ENCODE measurements around the gene USP24. TPM values are rescaled to one million over a fixed set of nuclear protein-coding genes. Genes with fewer than 3 reads are reported as not detected.

Gene USP24
- total RNA-seq, 4 donors from 2014 or later, result 14.9 to 66.1 (median 44.1) TPM

DNA sequence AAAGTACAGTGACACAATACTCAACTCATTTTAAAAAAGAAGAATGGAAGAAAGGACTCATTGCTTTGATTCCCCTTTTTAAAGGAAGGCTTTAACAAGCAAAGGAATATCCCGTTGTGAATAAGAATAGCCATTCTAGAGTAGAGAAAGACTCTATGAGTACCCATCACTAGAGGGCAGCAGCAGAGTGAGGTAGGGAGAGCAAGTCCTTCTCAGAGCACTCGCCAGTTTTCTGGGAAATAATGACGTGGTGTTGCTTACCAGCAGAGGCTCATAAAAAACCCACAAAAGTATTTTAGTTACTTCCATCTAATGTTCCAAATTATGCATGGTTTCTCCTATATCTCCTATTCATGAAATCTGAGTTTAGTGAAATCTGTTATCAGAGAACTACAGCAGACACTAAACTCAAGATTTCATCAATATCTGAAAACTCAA, 74.6 kb downstream of the USP24 start:
- no peaks in the 10 kb centered on the region for H3K9me3 ChIP-seq
- no peak overlapping the region for H3K4me3 ChIP-seq
- no peaks in the 10 kb centered on the region for H3K27me3 ChIP-seq
- TF ChIP-seq POLR2A (IDR thresholded peaks at IDR 0.05), result no peak
- TF ChIP-seq, protein P1, sequence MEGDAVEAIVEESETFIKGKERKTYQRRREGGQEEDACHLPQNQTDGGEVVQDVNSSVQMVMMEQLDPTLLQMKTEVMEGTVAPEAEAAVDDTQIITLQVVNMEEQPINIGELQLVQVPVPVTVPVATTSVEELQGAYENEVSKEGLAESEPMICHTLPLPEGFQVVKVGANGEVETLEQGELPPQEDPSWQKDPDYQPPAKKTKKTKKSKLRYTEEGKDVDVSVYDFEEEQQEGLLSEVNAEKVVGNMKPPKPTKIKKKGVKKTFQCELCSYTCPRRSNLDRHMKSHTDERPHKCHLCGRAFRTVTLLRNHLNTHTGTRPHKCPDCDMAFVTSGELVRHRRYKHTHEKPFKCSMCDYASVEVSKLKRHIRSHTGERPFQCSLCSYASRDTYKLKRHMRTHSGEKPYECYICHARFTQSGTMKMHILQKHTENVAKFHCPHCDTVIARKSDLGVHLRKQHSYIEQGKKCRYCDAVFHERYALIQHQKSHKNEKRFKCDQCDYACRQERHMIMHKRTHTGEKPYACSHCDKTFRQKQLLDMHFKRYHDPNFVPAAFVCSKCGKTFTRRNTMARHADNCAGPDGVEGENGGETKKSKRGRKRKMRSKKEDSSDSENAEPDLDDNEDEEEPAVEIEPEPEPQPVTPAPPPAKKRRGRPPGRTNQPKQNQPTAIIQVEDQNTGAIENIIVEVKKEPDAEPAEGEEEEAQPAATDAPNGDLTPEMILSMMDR (IDR thresholded peaks at IDR 0.05), result peak; percentile 77 to 84 (median 80)
- peak overlapping the region in 1 of 2 donors; percentile 51 for H3K27ac ChIP-seq
- no peaks in the 10 kb centered on the region for H3K36me3 ChIP-seq
- peak; percentile 58 to 83 for DNase-seq
- H3K4me1 ChIP-seq, result no peaks in the 10 kb centered on the region
- intact Hi-C loops (cut with DNase I; ENCODE audit: low total_unique reads), result loop anchor here (10.0 kb wide), 1 partner anchor 134 kb away; no protein-coding TSS in a partner anchor

DNA sequence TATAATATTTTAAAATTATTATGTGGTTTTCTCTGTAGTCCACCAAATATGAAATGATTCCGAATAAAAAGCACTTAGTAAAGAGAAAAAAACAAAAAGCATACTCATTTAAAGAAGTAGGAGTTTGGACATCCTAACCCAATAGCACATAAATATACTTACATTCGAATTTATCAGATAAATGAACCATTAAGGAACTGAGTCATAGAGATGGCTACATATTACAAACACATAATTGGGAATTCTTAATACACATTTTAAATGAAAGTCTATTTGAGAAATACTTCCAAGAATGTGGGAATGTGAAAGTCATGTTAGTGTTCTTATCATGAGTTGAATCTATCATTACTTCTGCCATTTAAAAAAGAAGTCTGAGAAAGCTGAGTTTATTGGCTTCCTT, 75.0 kb downstream of the USP24 start:
- no peak overlapping the region for H3K4me3 ChIP-seq
- H3K27me3 ChIP-seq, result no peaks in the 10 kb centered on the region
- H3K9me3 ChIP-seq, result no peaks in the 10 kb centered on the region
- intact Hi-C loops (cut with DNase I; ENCODE audit: low total_unique reads), result loop anchor here (10.0 kb wide), 1 partner anchor 135 kb away; no protein-coding TSS in a partner anchor
- no peaks in the 10 kb centered on the region for H3K4me1 ChIP-seq
- no peaks in the 10 kb centered on the region for H3K36me3 ChIP-seq
- no peak overlapping the region for H3K27ac ChIP-seq
- no peak for DNase-seq
- TF ChIP-seq, protein P1 (IDR thresholded peaks at IDR 0.05), result no peak
- no peak for TF ChIP-seq POLR2A (IDR thresholded peaks at IDR 0.05)

DNA sequence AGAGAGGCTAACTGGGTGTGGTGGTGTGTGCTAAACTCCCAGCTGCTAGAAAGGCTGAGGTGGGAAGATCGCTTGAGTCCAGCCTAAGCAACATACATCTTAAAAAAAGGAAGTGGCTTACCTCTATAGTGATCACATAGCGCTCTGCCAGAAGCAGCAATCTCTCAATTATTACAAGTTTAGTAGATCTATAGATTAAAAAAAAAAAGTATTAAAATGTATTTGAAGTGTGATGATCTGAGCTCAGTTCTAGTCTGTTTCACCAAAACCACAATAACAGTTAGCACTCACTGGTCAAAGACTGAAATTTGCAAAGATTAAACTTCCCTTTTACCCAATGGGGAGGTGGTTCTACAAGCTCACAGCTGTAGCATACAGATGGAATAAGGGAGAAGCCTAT, 76.3 kb downstream of the USP24 start:
- Histone ChIP-seq H3K4me3 (no peak overlapping the region), H3K9me3 (no peaks in the 10 kb centered on the region), H3K27ac (no peak overlapping the region), H3K27me3 (no peaks in the 10 kb centered on the region), H3K4me1 (no peaks in the 10 kb centered on the region), H3K36me3 (no peaks in the 10 kb centered on the region)
- intact Hi-C loops (cut with DNase I; ENCODE audit: low total_unique reads), result no loop called here
- TF ChIP-seq, protein P1 (IDR thresholded peaks at IDR 0.05), result no peak
- no peak for TF ChIP-seq POLR2A (IDR thresholded peaks at IDR 0.05)
- DNase-seq, result no peak

DNA sequence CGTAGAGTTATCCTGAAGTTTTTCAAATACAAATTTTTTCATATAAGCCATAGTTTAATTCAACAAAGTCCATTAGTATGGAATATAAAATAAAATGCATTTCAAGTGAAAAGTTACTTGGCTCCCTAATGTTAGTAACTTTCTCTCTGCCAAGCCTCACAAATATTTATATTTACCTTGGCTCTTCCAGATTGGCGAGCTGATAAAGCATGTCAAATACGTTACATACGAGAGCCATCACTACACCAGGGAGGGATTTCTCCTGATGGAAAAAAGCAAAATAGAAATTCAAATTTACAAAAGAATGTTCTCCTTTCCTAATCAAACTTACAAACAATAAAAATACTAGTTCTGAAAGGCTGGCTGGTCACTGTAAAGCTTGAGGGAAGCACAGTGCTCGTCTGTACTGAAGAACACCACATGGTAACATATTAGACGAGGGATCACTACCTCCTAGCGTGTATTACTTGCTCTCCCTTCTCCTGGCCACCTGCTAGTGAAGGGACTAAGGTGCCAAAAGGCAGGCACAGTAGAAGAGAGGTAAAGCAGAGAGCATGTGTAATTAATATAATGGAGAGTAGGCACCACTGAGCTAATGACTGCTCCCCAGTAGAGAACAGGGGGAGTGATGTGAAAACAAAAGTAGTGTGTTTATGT, 80.9 kb downstream of the USP24 start:
- intact Hi-C loops (cut with DNase I; ENCODE audit: low total_unique reads), result no loop called here
- no peaks in the 10 kb centered on the region for H3K4me1 ChIP-seq
- no peaks in the 10 kb centered on the region for H3K36me3 ChIP-seq
- H3K4me3 ChIP-seq, result no peak overlapping the region
- DNase-seq, result no peak
- no peaks in the 10 kb centered on the region for H3K27me3 ChIP-seq
- no peaks in the 10 kb centered on the region for H3K9me3 ChIP-seq
- TF ChIP-seq POLR2A (IDR thresholded peaks at IDR 0.05), result no peak
- TF ChIP-seq, protein P1 (IDR thresholded peaks at IDR 0.05), result no peak
- H3K27ac ChIP-seq, result no peak overlapping the region

DNA sequence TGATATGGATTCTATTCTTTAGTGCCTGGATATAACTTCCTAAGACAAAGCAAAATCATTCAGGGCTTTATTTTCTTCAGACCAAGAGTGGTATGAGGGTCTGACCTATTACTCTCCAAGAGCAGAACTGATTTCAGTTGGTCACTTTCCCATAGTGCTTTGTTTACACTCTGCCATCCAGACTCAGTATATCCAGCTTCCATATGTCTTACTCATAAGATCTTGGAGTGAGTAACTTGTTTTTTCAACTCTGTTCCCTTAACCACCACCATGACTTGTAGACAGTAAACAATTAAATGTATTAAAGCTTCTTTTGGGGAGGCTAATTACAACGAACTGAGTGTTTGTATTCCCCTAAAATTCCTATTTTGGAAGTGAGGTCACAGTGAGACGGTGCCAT, 83.4 kb downstream of the USP24 start:
- H3K27me3 ChIP-seq, result no peaks in the 10 kb centered on the region
- no peaks in the 10 kb centered on the region for H3K36me3 ChIP-seq
- no peak overlapping the region for H3K27ac ChIP-seq
- DNase-seq, result no peak
- intact Hi-C loops (cut with DNase I; ENCODE audit: low total_unique reads), result no loop called here
- TF ChIP-seq POLR2A (IDR thresholded peaks at IDR 0.05), result no peak
- TF ChIP-seq, protein P1 (IDR thresholded peaks at IDR 0.05), result no peak
- no peak overlapping the region for H3K4me3 ChIP-seq
- no peaks in the 10 kb centered on the region for H3K4me1 ChIP-seq
- H3K9me3 ChIP-seq, result no peaks in the 10 kb centered on the region

Data from uterus (tissue), 4 donors.